ENCODE data around the gene APCDD1L.

The APCDD1L gene

GRCh38 chr20:58515233-58516212, at the start of gene APCDD1L:
TSS of gene APCDD1L (minus strand) at chr20:58515399. CDS start at chr20:58514707, 692 bp downstream.
- DNase-seq, result no peak

- DNase-seq, result no peak
These were observed 44.1 kb upstream of the APCDD1L start for GRCh38 chr20:58559368-58559729.

- DNase-seq, result no peak
These were observed 43.5 kb upstream of the APCDD1L start for GRCh38 chr20:58558486-58559367.

- no peak for DNase-seq
These were observed 42.6 kb upstream of the APCDD1L start for GRCh38 chr20:58557733-58558342.

GRCh38 chr20:58556961-58557360, 41.8 kb upstream of the APCDD1L start:
- no peak for DNase-seq

- no peak for DNase-seq
These were observed 40.0 kb upstream of the APCDD1L start for GRCh38 chr20:58555078-58555765.

- no peak for DNase-seq
These were observed 39.3 kb upstream of the APCDD1L start for GRCh38 chr20:58554541-58554940.

GRCh38 chr20:58553841-58554240, 38.6 kb upstream of the APCDD1L start:
- no peak for DNase-seq

GRCh38 chr20:58553166-58553696, 38.0 kb upstream of the APCDD1L start:
- no peak for DNase-seq

GRCh38 chr20:58552366-58552934, 37.3 kb upstream of the APCDD1L start:
- DNase-seq, result no peak

- no peak for DNase-seq
These were observed 36.4 kb upstream of the APCDD1L start for GRCh38 chr20:58551631-58552030.

GRCh38 chr20:58550275-58551059, 35.3 kb upstream of the APCDD1L start:
- no peak for DNase-seq

GRCh38 chr20:58549231-58550209, 34.3 kb upstream of the APCDD1L start:
- no peak for DNase-seq

GRCh38 chr20:58547623-58548475, 32.6 kb upstream of the APCDD1L start:
- DNase-seq, result no peak

GRCh38 chr20:58546756-58547622, 31.8 kb upstream of the APCDD1L start:
- no peak for DNase-seq

- no peak for DNase-seq
These were observed 31.2 kb upstream of the APCDD1L start for GRCh38 chr20:58546416-58546711.

GRCh38 chr20:58545565-58546415, 30.6 kb upstream of the APCDD1L start:
- no peak for DNase-seq
